ENCODE results near the gene HOMEZ. TPM values are rescaled to one million over a fixed set of nuclear protein-coding genes. Genes with fewer than 3 reads are reported as not detected.

The HOMEZ gene
- total RNA-seq, 1 experiment from 2014 or later = 7.6 TPM

DNA sequence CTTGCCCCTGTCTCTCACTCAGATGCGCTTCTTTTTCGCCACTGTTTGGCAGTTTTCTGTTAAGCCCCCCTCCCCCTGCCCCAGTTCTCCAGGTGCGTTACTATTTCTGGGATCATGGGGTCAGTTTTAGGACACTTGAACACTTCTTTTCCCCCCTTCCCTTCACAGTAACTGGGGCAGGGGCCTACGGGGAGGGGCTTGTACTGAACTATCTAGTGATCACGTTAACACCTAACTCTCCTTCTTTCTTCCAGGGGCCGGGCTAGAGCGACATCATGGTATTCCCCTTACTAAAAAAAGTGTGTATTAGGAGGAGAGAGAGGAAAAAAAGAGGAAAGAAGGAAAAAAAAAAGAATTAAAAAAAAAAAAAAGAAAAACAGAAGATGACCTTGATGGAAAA, 39.1 kb upstream of the HOMEZ start:
- Histone ChIP-seq H3K36me3 (ENCODE audit: control insufficient read depth, insufficient read depth, low read length) (peaks cover 2% of the 10 kb centered on the region), H3K9me3 (no peaks in the 10 kb centered on the region), H3K4me3 (ENCODE audit: low read depth, low read length) (no peak overlapping the region), H3K4me1 (peaks cover 6% of the 10 kb centered on the region), H3K27me3 (replicated peaks; ENCODE audit: control insufficient read depth, insufficient read depth, low read length) (no peaks in the 10 kb centered on the region)
- Mint-ChIP-seq H3K4me1 (ENCODE audit: low read depth, unreplicated experiment) (peaks cover 12% of the 10 kb centered on the region), H3K27me3 (ENCODE audit: insufficient read depth, unreplicated experiment) (no peaks in the 10 kb centered on the region), H3K4me3 (ENCODE audit: unreplicated experiment) (no peak overlapping the region), H3K27ac (ENCODE audit: unreplicated experiment) (no peak overlapping the region), H3K36me3 (ENCODE audit: insufficient read depth, unreplicated experiment) (peaks cover 66% of the 10 kb centered on the region), H3K9me3 (ENCODE audit: unreplicated experiment) (no peaks in the 10 kb centered on the region)
- BruUV-seq (replicated peaks) = no TSS peak
- POLR2A ChIA-PET = no interaction called here
- CTCF ChIA-PET = no interaction called here
- no peak for DNase-seq
- intact Hi-C loops (cut with micrococcal nuclease; ENCODE audit: unreplicated experiment) = loop anchor here (5.0 kb wide), 2 partner anchors 142 to 718 kb away; partner anchors contain the start of gene NGDN
- TF ChIP-seq, protein P1, sequence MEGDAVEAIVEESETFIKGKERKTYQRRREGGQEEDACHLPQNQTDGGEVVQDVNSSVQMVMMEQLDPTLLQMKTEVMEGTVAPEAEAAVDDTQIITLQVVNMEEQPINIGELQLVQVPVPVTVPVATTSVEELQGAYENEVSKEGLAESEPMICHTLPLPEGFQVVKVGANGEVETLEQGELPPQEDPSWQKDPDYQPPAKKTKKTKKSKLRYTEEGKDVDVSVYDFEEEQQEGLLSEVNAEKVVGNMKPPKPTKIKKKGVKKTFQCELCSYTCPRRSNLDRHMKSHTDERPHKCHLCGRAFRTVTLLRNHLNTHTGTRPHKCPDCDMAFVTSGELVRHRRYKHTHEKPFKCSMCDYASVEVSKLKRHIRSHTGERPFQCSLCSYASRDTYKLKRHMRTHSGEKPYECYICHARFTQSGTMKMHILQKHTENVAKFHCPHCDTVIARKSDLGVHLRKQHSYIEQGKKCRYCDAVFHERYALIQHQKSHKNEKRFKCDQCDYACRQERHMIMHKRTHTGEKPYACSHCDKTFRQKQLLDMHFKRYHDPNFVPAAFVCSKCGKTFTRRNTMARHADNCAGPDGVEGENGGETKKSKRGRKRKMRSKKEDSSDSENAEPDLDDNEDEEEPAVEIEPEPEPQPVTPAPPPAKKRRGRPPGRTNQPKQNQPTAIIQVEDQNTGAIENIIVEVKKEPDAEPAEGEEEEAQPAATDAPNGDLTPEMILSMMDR (IDR thresholded peaks at IDR 0.05; ENCODE audit: insufficient read depth in 1 of 2, low read depth in 1 of 2, low read length in 1 of 2, severe bottlenecking in 1 of 2, unreplicated experiment in 1 of 2) = no peak

GRCh38 chr14:23324455-23324846, 38.5 kb upstream of the HOMEZ start:
- no peaks in the 10 kb centered on the region for H3K9me3 ChIP-seq
- no peak overlapping the region for H3K4me3 Mint-ChIP-seq (ENCODE audit: unreplicated experiment)
- H3K27ac Mint-ChIP-seq (ENCODE audit: unreplicated experiment) = no peak overlapping the region
- no peaks in the 10 kb centered on the region for H3K27me3 ChIP-seq (replicated peaks; ENCODE audit: control insufficient read depth, insufficient read depth, low read length)
- H3K27me3 Mint-ChIP-seq (ENCODE audit: insufficient read depth, unreplicated experiment) = no peaks in the 10 kb centered on the region
- peaks cover 17% of the 10 kb centered on the region for H3K4me1 Mint-ChIP-seq (ENCODE audit: low read depth, unreplicated experiment)
- CTCF ChIA-PET = no interaction called here
- H3K36me3 ChIP-seq (ENCODE audit: control insufficient read depth, insufficient read depth, low read length) = peaks cover 2% of the 10 kb centered on the region
- H3K4me3 ChIP-seq (ENCODE audit: low read depth, low read length) = no peak overlapping the region
- TF ChIP-seq, protein P1 (IDR thresholded peaks at IDR 0.05; ENCODE audit: insufficient read depth in 1 of 2, low read depth in 1 of 2, low read length in 1 of 2, severe bottlenecking in 1 of 2, unreplicated experiment in 1 of 2) = no peak
- no TSS peak for BruUV-seq (replicated peaks)
- intact Hi-C loops (cut with micrococcal nuclease; ENCODE audit: unreplicated experiment) = loop anchor here (5.0 kb wide), 2 partner anchors 143 to 717 kb away; partner anchors contain the start of gene NGDN
- H3K36me3 Mint-ChIP-seq (ENCODE audit: insufficient read depth, unreplicated experiment) = peaks cover 71% of the 10 kb centered on the region
- POLR2A ChIA-PET = no interaction called here
- peaks cover 10% of the 10 kb centered on the region for H3K4me1 ChIP-seq
- no peaks in the 10 kb centered on the region for H3K9me3 Mint-ChIP-seq (ENCODE audit: unreplicated experiment)
- DNase-seq = no peak

- H3K4me3 Mint-ChIP-seq (ENCODE audit: unreplicated experiment) = no peak overlapping the region
- H3K4me3 ChIP-seq (ENCODE audit: low read depth, low read length) = no peak overlapping the region
- TF ChIP-seq, protein P1 (IDR thresholded peaks at IDR 0.05; ENCODE audit: insufficient read depth in 1 of 2, low read depth in 1 of 2, low read length in 1 of 2, severe bottlenecking in 1 of 2, unreplicated experiment in 1 of 2) = no peak
- BruUV-seq (replicated peaks) = no TSS peak
- H3K9me3 ChIP-seq = no peaks in the 10 kb centered on the region
- no peak overlapping the region for H3K27ac Mint-ChIP-seq (ENCODE audit: unreplicated experiment)
- H3K4me1 Mint-ChIP-seq (ENCODE audit: low read depth, unreplicated experiment) = peaks cover 17% of the 10 kb centered on the region
- intact Hi-C loops (cut with micrococcal nuclease; ENCODE audit: unreplicated experiment) = loop anchor here (5.0 kb wide), 2 partner anchors 143 to 717 kb away; partner anchors contain the start of gene NGDN
- DNase-seq = no peak
- H3K4me1 ChIP-seq = peaks cover 10% of the 10 kb centered on the region
- no peaks in the 10 kb centered on the region for H3K27me3 Mint-ChIP-seq (ENCODE audit: insufficient read depth, unreplicated experiment)
- H3K36me3 ChIP-seq (ENCODE audit: control insufficient read depth, insufficient read depth, low read length) = peaks cover 2% of the 10 kb centered on the region
- peaks cover 75% of the 10 kb centered on the region for H3K36me3 Mint-ChIP-seq (ENCODE audit: insufficient read depth, unreplicated experiment)
- POLR2A ChIA-PET = no interaction called here
- H3K27me3 ChIP-seq (replicated peaks; ENCODE audit: control insufficient read depth, insufficient read depth, low read length) = no peaks in the 10 kb centered on the region
- no peaks in the 10 kb centered on the region for H3K9me3 Mint-ChIP-seq (ENCODE audit: unreplicated experiment)
- CTCF ChIA-PET = no interaction called here
Measured at GRCh38 chr14:23323838-23324454, 38.0 kb upstream of the HOMEZ start.
